MM.1S (cell line): Measurements from ENCODE around the gene CTU2.

ENCODE experiments used
- CTCF ChIP-seq: fragments of 300-600 bp; sonication (generic); IDR thresholded peaks from 2 replicates; pipeline ENCODE4 v1.5.1; 2016; ENCODE audit warnings: antibody characterized with exemption, low read length, mixed read lengths
- EZH2 ChIP-seq: fragments of 300-600 bp; sonication (generic); optimal IDR thresholded peaks from 2 replicates; pipeline ENCODE3; 2017; ENCODE audit warnings: low read depth, mild to moderate bottlenecking, antibody characterized with exemption, low read length, mixed read lengths
- EZH2phosphoT487 ChIP-seq: fragments of 300-600 bp; sonication (generic); IDR thresholded peaks from 2 replicates; pipeline ENCODE4 v1.6.1; 2018; ENCODE audit warnings: antibody characterized with exemption, low read length

GRCh38 chr16:88681084-88681680 is 25.1 kb upstream of the CTU2 start:
- TF ChIP-seq CTCF (peak; percentile 63), EZH2 (no peak), EZH2phosphoT487 (no peak)
